ENCODE measurements around the gene SHISA6.
"Not testable (repeated sequence)": the region's sequence is repeated elsewhere in the genome, so short reads cannot be mapped to it uniquely, and the experiment has no call there.

SHISA6 gene

DNA sequence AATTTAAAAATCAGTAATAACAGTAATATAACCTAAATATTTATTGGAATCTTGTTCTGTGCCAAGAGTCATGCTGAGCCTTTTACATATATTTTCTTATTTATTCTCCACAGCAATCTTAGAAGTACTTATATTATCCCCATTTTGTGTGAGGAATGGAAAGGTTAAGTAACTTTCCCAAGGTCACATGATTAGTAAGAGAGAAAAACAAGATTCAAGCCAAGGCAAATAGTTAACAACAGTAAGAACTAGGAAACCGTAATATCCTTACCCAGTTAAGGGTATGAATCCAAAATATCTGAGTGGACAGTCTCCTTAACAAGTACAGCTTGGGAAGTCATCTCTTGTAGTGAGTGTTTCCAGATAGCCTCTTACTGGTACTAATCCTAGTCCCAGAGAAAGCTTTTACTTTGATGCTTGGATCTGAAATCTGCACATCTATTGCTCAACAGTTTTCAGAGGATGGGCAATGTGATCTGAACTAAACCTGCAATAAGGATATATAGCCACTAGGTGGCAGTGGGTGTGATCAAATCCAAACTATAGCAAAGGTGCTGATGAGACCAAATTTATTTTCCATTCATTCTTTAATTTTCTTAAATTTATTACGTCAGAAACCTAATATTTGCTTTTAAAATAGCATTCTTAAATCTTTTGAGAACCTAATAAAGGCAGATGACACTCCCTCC is 23.3 kb downstream of the SHISA6 start:
- DNase-seq (ENCODE audit: low read depth in 2 of 3, low spot score in 2 of 3), result no peak

DNA sequence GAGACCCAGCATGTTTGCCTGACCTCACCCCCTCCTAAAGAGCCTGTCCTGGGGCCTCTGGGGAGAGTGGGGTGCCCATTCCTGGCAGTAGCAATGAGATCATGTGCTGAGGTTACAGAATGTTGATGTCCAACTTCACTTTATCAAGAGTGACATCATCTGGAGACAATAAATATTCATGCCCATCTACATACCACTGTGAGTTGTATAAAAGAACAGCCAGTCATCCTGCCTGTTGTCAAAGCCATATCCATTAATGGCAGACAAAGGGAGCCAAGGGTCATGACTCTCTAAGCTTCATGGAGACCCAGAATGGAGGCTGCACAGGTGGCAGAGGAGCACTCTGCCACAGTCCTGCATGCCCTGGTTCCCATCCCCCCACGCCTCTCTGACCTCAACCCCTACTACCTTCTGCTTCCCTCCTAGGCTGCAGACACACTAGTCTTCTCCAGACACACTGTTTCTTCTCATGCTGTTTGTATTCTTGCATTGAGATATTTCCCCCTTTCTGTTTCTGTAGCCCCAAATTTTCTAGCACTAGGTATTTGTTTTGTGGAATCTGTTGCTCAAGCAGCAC is 27.1 kb downstream of the SHISA6 start:
- DNase-seq (ENCODE audit: low read depth in 2 of 3, low spot score in 2 of 3), result no peak

DNA sequence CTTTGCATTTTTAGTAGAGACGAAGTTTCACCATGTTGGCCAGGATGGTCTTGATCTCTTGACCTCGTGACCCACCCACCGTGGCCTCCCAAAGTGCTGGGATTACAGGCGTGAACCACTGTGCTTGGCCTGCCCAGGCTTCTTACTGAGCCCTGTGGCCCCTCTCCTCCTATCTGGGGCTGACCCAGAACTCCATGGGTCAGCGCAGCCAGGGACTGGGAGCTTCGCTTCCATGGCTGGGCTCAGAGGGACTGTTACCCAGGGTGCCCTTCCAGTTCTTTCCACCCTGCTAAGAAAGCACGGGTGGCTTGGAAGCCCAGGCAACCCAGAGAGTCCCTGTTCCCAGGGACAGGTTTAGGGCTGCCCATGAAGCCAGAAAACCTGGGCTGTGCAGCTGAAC is 28.2 kb downstream of the SHISA6 start:
- no peak for DNase-seq (ENCODE audit: low read depth in 2 of 3, low spot score in 2 of 3)

DNA sequence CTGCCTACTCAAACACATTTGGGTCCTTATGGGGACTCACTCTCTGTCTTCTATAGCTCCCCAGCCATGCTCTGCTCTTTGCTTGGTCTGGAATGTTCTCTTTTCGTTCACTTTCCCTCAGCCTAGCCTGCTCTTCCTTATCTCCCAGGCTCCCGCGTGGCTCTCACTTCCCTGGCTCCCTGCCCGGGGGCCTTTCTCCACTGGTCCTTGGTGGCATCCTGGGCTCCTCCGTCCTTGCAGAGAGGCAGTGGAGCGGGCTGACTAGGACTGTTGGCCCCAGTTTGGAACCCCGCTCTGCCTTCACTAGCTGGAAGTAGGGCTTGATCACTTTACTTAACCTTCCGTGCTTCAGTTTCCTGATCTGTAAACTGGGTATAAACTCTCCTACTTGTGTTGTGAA is 31.2 kb downstream of the SHISA6 start:
- DNase-seq (ENCODE audit: low read depth in 2 of 3, low spot score in 2 of 3), result no peak

DNA sequence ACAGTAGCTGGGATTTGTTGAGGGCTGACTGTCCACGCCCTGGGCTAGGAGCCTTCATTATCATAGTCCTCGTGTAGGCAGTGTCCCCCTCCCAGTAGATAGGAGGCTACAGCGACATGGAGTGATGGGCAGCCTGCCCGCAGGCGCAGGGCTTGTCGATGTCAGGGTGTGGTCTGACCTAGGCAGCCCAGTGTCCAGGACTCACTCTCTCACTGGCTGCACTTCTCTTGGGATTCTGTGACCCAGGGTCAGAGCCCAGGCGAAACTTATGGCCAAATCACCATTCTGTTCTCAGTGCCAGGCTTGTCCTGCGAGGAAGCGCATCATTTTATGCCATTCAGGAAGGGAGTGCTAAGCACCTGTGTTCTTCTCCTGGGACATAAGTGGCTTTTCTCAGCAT is 32.6 kb downstream of the SHISA6 start:
- DNase-seq (ENCODE audit: low read depth in 2 of 3, low spot score in 2 of 3), result no peak

DNA sequence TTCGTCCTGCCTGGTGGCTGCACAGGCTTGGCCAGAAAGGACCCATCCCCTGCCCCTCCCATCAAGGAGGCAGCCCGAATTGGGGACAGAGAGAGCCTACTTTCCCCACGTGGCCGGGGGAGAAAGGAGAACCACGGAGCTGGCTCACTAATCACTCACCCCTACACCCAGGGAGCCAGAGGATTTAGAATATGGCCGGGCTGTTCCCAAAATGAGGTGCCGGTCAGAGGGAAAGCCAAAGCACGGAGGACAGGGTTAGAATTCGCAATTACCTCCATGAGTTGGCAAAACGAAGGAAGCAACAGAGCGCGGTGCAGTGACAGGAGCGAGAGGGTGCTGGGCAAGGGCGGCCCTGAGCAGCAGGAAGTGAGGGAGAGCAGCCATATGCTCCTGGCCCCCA is 33.1 kb downstream of the SHISA6 start:
- DNase-seq (ENCODE audit: low read depth in 2 of 3, low spot score in 2 of 3), result no peak

DNA sequence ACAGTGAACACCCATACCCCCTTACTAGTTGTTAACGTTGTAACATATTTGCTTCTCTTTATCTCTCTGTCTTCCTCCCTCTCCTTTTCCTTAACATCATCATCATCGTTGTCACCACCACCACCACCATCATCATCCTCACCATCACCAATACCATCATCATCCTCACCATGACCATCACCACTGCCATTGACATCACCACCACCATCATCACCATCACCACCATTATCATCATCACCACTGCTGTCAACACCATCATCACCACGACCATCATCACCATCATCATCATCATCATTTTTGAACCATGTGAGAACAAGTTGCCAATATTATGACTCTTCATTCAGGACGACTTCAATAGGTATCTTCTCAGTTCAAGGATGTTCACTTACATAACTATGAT is 35.5 kb downstream of the SHISA6 start:
- no peak for DNase-seq (ENCODE audit: low read depth in 2 of 3, low spot score in 2 of 3)

DNA sequence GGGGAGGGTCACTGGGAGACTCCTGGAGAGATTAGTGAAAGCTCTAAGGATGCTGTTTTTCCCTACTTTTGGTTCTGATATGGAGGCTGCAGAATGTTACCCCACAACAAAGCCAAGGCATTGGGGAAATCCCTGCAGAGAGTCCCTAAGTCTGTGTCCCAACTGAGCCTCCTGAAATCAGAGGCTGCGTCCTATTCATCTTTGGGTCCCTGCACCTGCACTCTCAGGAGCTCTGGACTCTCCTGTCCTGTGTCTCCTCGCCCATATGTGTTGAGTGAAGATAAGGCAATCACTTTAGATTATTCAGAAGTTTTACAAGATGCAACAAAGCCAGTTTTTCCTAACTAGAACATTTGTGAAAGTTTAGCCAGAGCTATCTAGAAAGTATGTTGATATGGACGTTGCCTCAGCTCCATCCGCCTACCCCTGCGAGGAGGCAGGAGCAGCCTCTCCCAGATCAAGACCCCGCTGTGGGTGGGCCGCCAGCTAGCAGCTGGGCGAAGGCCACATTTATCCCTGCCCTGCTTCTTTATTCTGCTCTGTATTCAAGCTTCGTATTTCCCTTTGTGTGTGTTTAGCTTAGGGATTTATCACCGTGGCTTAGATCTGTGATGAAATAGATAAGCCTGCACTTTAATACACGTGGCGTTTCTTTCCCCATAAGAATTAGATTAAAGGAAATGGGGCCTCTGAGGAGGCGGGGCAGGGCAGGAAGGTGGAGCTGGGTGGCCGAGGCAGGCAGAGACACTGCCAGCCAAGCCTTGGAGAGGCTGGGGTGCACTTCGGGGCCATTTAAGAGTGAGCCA is 37.4 kb downstream of the SHISA6 start:
- DNase-seq (ENCODE audit: low read depth in 2 of 3, low spot score in 2 of 3), result no peak

DNA sequence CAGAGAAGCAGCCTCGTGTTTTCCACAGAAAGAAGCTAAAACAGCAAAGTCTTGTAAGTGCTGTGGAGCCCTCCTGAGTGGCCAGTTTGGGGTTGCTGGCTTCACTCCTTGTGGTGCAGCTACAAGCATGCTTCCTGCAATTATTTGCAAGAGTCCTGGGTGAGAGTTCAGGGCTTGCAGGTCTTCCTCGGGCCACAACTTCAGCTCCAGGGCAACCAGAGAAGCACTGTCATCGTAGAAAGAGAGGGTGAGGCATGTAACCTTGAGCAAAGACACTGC is 37.9 kb downstream of the SHISA6 start:
- no peak for DNase-seq (ENCODE audit: low read depth in 2 of 3, low spot score in 2 of 3)

DNA sequence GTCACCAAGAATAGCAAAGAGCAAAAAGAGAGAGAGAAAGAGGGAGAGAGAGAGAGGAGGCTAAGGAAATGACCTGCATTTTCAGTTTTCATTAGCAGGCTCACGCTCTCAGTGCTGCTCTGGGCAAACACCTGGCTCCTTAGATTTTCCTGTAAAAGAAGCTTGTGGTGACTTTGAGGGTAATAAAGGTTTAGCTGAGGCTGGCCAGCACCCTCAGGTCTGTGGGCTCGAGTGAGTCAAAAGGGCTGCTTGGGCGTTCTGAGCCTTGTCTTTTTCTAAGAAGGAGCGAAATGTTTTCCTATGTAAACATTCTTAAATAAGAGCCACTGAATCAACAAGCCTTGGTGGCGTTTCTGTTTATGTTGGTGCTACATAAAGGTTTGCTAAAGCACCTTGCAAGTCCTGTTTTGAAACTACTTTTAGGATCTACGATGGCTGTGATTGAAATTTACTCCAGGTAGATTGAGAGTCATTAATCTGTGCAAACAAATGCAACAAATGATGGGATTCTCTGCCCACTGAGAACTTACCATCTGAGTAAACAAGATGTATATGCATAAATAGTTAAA is 38.8 kb downstream of the SHISA6 start:
- no peak for DNase-seq (ENCODE audit: low read depth in 2 of 3, low spot score in 2 of 3)

DNA sequence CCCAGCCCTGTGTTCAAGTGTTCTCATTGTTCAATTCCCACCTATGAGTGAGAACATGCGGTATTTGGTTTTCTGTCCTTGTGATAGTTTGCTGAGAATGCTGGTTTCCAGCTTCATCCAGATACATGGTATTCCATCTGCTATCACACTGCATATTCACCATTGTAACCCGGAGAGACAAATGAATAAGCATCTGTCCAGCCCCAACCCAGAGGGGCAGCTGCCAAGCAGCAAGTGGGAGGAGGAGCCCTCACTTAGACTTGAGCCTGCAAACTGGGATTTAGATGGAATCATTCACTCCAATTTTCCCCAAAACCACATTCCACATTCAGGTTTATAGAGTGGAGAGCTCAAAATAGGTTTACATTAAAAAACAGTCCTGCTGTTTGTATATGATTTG is 41.6 kb downstream of the SHISA6 start:
- no peak for DNase-seq (ENCODE audit: low read depth in 2 of 3, low spot score in 2 of 3)

DNA sequence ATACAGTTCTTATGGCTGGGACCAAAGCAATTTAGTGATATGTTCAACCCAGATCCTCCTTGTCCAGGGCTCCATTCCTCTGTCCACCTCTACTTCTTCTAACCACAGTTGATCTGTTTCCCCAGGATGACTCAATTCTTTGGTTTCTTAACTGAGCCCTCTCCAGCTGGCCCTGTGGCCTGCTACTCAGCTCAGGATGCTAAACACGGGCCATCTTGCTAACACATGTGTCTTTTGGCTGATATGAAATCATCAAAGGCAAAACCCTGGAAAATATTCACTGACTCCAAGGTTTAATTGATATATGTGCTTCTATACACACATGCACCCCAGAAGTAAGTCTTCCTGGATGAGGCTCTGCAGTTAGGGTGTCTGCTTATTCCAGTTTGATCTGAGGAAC is 43.8 kb downstream of the SHISA6 start:
- no peak for DNase-seq (ENCODE audit: low read depth in 2 of 3, low spot score in 2 of 3)

DNA sequence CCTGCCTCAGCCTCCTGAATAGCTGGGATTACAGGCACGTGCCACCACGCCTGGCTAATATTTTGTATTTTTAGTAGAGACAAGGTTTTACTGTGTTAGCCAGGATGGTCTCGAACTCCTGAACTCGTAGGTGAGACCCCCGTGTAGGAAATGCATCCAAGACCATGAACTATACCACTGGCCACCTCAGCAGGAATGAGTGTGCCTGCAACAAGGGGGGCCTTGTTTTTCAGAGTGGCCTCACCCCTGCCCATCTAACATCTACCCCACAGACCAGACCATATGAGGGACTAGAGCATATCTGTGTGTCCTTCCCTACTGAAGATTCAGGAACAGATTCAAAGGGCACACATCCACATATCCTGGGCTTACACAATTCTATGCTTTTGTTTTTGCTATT is 44.9 kb downstream of the SHISA6 start:
- no peak for DNase-seq (ENCODE audit: low read depth in 2 of 3, low spot score in 2 of 3)

DNA sequence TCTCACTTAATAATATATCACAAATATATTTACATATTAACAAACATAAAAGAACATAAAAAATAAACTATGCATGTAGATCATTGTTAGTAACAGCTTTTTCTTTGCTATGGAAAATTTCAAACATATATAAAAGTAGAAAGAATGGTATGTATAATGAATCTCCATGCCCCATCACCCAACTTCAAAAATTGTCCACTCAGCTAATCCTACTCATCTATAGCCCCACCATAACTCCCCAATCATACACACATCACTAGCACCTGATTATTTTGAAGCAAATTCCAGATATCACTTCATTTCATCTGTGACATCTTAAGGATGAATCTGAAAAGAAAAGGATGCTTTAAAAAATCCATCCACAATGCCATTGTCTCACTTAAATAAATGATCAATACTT is 46.8 kb downstream of the SHISA6 start:
- DNase-seq (ENCODE audit: low read depth in 2 of 3, low spot score in 2 of 3), result no peak

DNA sequence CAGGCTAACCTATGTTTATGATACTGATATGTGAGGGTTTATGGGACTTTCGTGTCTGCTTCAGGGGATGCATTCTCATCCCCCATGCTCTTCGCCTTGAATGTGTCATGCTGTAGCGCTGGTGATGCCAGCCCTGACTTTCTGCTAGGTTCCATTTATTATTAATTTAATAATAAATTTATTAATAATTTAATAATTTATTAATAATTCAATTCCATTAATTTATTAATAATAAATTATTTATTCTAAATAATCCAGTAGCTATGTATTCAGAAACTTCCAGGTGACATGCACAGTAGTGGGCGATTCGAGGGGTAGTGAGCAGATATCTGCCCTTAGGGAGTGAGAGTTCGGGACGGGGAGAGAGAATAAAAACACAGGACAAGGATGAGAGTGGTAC is 49.8 kb downstream of the SHISA6 start:
- no peak for DNase-seq (ENCODE audit: low read depth in 2 of 3, low spot score in 2 of 3)

DNA sequence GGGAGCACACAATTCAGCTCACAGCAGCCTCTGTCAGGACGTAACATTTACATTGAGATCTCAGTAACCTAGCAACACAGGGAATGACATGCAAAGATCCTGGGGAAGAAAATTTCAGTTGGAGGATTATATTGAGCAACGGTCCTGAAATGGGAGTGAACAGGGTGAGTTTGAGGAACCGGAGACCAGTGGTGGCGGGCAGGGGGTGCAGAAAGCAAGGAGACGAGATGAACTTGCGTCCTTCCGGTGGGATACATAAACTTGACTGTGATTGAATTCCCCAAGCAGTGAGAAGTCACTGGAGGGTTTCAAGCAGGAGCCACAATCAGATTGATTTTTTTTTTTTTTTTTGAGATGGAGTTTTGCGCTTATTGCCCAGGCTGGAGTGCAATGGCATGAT is 51.5 kb downstream of the SHISA6 start:
- DNase-seq (ENCODE audit: low read depth in 2 of 3, low spot score in 2 of 3), result no peak

DNA sequence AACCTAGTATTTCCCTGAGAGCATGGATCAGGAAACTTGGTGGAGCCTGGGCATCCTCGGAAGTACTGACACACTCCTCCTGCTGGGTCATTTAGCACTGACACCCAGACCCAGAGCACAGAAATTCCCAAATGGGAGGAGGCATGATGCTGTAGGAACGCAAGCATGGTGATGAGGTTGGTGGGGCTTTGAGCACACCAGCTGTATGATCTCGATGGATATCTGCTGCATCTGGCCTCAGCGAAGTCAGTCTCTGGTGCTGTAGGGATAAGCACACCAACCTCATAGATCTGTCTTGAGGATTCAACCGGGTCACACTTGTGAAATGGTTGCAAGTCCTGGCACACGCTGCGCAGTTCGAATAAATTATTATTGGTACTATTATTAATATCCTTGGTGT is 52.5 kb downstream of the SHISA6 start:
- no peak for DNase-seq (ENCODE audit: low read depth in 2 of 3, low spot score in 2 of 3)

DNA sequence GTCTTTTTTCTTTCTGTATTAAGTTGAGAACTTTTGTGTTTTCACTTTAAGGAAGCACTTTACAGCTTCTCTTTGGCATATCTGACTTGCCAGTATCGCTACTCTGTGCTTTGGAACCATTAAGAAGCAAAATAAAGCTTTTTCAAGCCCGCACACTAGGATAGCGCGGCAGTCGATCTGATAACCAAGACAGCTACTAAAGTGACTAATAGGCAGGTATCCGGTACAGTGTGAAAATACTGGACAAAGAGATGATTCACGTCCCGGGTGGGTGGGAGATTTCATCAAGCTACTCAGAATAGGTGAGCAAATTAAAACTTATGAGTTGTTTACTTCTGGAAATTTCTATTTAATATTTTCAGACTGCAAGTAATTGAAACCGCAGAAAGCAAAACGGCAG is 53.8 kb downstream of the SHISA6 start:
- DNase-seq (ENCODE audit: low read depth in 2 of 3, low spot score in 2 of 3), result no peak

DNA sequence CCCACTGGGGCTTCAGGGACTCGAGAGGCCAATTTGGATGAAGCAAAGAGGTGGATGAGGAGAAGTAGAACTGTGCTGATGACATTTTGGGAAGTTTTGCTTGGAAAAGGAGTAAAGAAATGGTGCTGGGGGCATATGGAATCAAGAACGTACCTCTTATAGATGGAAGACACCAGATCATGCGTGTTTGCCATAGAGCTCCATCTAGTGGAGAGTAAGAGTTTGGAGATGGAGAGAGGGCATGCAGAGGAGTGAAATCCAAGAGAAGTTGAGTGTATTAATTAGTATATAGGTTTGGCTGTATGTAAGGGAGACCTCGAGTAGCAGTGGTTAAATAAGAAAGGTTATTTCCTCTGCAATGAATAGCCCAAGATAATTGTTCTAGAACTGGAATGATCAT is 56.0 kb downstream of the SHISA6 start:
- DNase-seq (ENCODE audit: low read depth in 2 of 3, low spot score in 2 of 3), result no peak

DNA sequence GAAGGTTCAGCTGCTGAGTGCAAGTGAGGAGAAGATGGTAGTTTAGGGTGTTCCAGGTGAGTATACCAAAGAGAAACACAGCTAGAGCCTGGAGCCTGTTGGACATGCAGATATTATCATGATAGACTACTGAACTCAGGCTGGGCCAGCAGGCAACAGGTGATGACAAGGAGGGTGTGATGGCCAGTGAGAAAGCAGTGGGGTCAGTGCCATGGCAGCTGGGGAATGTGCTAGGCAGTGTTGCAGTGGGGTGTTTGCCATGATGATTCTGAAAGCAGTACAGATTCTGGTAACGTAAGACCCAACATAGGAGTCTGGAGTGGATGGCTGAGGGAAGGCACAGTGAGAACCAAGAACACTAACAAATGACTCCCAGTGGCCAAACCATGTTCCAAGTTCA is 57.4 kb downstream of the SHISA6 start:
- no peak for DNase-seq (ENCODE audit: low read depth in 2 of 3, low spot score in 2 of 3)

DNA sequence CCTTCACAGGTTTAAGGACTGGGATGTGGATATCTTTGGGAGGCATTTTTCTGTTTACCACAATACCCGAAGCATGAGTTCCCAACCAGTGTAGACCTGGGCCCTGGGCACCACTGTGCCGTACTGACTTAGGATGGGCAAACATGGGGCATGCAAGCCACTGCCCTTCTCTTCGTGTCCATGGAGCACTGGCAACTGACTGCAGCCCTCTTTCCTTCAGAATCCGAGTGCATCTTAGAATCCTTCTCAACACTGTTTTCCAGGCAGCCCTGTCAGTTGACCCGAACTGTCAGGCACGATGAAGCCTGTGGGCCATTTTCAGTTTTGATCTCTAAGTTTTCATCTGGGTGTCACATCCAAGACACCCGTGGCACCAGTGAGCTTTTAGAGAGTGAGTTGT is 59.2 kb downstream of the SHISA6 start:
- DNase-seq (ENCODE audit: low read depth in 2 of 3, low spot score in 2 of 3), result no peak

DNA sequence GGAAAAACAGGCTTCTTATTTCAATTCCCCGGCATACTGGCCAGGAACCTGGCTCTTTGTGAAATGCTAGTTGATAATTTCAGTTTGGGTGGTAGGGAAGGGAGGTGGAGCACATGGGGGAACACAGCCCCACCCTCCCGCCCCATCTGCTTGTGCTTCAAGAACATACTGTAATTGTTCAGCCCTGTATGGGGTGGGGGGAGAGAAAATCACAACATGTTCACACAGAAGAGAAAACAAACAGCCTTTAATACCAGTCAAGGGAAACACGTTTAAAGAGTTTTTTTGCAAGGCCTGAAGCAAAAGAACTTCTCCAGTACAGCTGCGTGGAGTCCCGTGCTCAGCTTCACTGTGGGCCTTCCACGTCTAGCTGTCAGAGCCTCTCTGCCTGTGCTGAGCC is 59.7 kb downstream of the SHISA6 start:
- DNase-seq (ENCODE audit: low read depth in 2 of 3, low spot score in 2 of 3), result no peak

DNA sequence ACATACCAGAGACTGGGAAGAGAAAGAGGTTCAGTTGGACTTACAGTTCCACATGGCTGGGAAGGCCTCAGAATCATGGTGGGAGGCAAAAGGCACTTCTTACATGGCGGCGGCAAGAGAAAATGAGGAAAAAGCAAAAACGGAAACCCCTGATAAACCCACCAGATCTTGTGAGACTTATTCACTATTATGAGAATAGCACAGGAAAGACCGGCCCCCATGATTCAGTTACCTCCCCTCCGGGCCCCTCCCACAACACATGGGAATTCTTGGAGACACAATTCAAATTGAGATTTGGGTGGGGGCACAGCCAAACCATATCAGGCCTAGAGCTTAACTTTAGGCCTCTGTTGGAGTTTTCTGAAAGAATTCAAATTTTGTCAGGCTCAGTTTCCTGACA is 60.9 kb downstream of the SHISA6 start:
- DNase-seq (ENCODE audit: low read depth in 2 of 3, low spot score in 2 of 3), result not testable (repeated sequence)

All from activated CD8-positive, alpha-beta memory T cell treated with anti-CD3 and anti-CD28 coated beads for 48 hours (primary cell).